ENCODE measurements around the gene FEV. TPM values are rescaled to one million over a fixed set of nuclear protein-coding genes. Genes with fewer than 3 reads are reported as not detected.

FEV gene
- total RNA-seq, 1 donor from 2014 or later, result not detected

GRCh38 chr2:219020604-219021365 is 35.8 kb upstream of the FEV start:
- intact Hi-C loops (cut with DNase I), result no loop called here
- no peaks in the 10 kb centered on the region for H3K36me3 ChIP-seq
- no peak overlapping the region for H3K4me3 ChIP-seq
- H3K27me3 ChIP-seq (ENCODE audit: low read depth), result no peaks in the 10 kb centered on the region
- no peak for DNase-seq
- no peak overlapping the region for H3K27ac ChIP-seq
- no peak for TF ChIP-seq CTCF (IDR thresholded peaks at IDR 0.05)
- H3K9me3 ChIP-seq, result no peaks in the 10 kb centered on the region
- no peaks in the 10 kb centered on the region for H3K4me1 ChIP-seq
- peak in 1 of 2 donors; percentile 19 for ATAC-seq

GRCh38 chr2:219019436-219019835 is 34.5 kb upstream of the FEV start:
- TF ChIP-seq CTCF (IDR thresholded peaks at IDR 0.05), result no peak
- DNase-seq (peak; percentile 33), ATAC-seq (no peak)
- no peaks in the 10 kb centered on the region for H3K4me1 ChIP-seq
- no peaks in the 10 kb centered on the region for H3K27me3 ChIP-seq (ENCODE audit: low read depth)
- no peaks in the 10 kb centered on the region for H3K36me3 ChIP-seq
- no peak overlapping the region for H3K27ac ChIP-seq
- intact Hi-C loops (cut with DNase I), result no loop called here
- H3K9me3 ChIP-seq, result no peaks in the 10 kb centered on the region
- no peak overlapping the region for H3K4me3 ChIP-seq

GRCh38 chr2:219018726-219019125 is 33.7 kb upstream of the FEV start:
- Histone ChIP-seq H3K27ac (no peak overlapping the region), H3K27me3 (ENCODE audit: low read depth) (no peaks in the 10 kb centered on the region), H3K4me3 (no peak overlapping the region), H3K36me3 (no peaks in the 10 kb centered on the region), H3K4me1 (no peaks in the 10 kb centered on the region), H3K9me3 (no peaks in the 10 kb centered on the region)
- DNase-seq, result peak; percentile 28
- TF ChIP-seq CTCF (IDR thresholded peaks at IDR 0.05), result no peak
- intact Hi-C loops (cut with DNase I), result no loop called here
- no peak for ATAC-seq

GRCh38 chr2:219018286-219018685 is 33.3 kb upstream of the FEV start:
- TF ChIP-seq CTCF (IDR thresholded peaks at IDR 0.05), result no peak
- Histone ChIP-seq H3K36me3 (no peaks in the 10 kb centered on the region), H3K4me1 (no peaks in the 10 kb centered on the region), H3K4me3 (no peak overlapping the region), H3K27ac (no peak overlapping the region), H3K9me3 (no peaks in the 10 kb centered on the region), H3K27me3 (ENCODE audit: low read depth) (no peaks in the 10 kb centered on the region)
- intact Hi-C loops (cut with DNase I), result no loop called here
- DNase-seq (peak; percentile 4), ATAC-seq (no peak)

- TF ChIP-seq CTCF (IDR thresholded peaks at IDR 0.05), result no peak
- no peak for ATAC-seq
- H3K4me1 ChIP-seq, result no peaks in the 10 kb centered on the region
- H3K27ac ChIP-seq, result no peak overlapping the region
- H3K9me3 ChIP-seq, result no peaks in the 10 kb centered on the region
- peak; percentile 27 for DNase-seq
- intact Hi-C loops (cut with DNase I), result no loop called here
- no peak overlapping the region for H3K4me3 ChIP-seq
- H3K36me3 ChIP-seq, result no peaks in the 10 kb centered on the region
- H3K27me3 ChIP-seq (ENCODE audit: low read depth), result no peaks in the 10 kb centered on the region
These were observed 32.4 kb upstream of the FEV start for GRCh38 chr2:219017201-219017931.
